DND-41 (cell line): Measurements from ENCODE around the gene ZNRF1.

Source experiments
- ATAC-seq: fragments of 200-7000 bp; cut with Tn5 transposase; 3 replicates; pipeline ENCODE4 v1.9.1; 2021; ENCODE audit warnings: low read depth; ENCODE audit not compliant: insufficient read depth
- DNase-seq: peaks from one replicate; pipeline ENCODE4 v3.0.0-alpha.2; 2020
- H2AFZ ChIP-seq: 2 replicates; pipeline ENCODE4 v1.6.0; 2012; ENCODE audit warnings: low read depth, low read length
- H3K27ac ChIP-seq: 2 replicates; pipeline ENCODE4 v1.5.1; 2012; ENCODE audit warnings: low read length, inconsistent platforms
- H3K27me3 ChIP-seq: fragments of 200-600 bp; sonication (generic); 2 replicates; pipeline ENCODE4 v1.6.0; 2012; ENCODE audit warnings: low read length, mild to moderate bottlenecking, inconsistent platforms; ENCODE audit not compliant: insufficient read depth, poor library complexity
- H3K36me3 ChIP-seq: 2 replicates; pipeline ENCODE4 v1.5.1; 2012; ENCODE audit warnings: low read length, inconsistent platforms; ENCODE audit not compliant: insufficient read depth
- H3K4me1 ChIP-seq: 2 replicates; pipeline ENCODE4 v1.5.1; 2012; ENCODE audit warnings: mild to moderate bottlenecking, low read length; ENCODE audit not compliant: insufficient read depth
- H3K4me2 ChIP-seq: 2 replicates; pipeline ENCODE4 v1.6.0; 2012; ENCODE audit warnings: mild to moderate bottlenecking, moderate library complexity, low read length, inconsistent platforms; ENCODE audit not compliant: insufficient read depth
- H3K4me3 ChIP-seq, 2 experiments: fragments of 200-600 bp in 1 of 2; shearing (Covaris generic) in 1 of 2; 2 replicates each; pipeline ENCODE4 v1.5.1; 2012 to 2016; ENCODE audit warnings: inconsistent platforms in 2 of 2, low read length in 2 of 2, mild to moderate bottlenecking in 2 of 2, low read depth in 1 of 2, moderate library complexity in 1 of 2
- H3K79me2 ChIP-seq: 2 replicates; pipeline ENCODE4 v1.6.0; 2012; ENCODE audit warnings: low read length, inconsistent platforms; ENCODE audit not compliant: insufficient read depth
- H3K9ac ChIP-seq: 2 replicates; pipeline ENCODE4 v1.6.0; 2012; ENCODE audit warnings: low read depth, mild to moderate bottlenecking, inconsistent platforms, low read length, moderate library complexity
- H3K9me3 ChIP-seq: 2 replicates; pipeline ENCODE4 v1.5.1; 2012; ENCODE audit warnings: low read length, moderate library complexity, mild to moderate bottlenecking, inconsistent platforms; ENCODE audit not compliant: insufficient read depth, severe bottlenecking
- H4K20me1 ChIP-seq: 2 replicates; pipeline ENCODE4 v1.6.0; 2012; ENCODE audit warnings: low read length; ENCODE audit not compliant: insufficient read depth
- EZH2 ChIP-seq: IDR thresholded peaks from 3 replicates; pipeline ENCODE4 v1.6.1; 2012; ENCODE audit warnings: borderline replicate concordance, low read depth, mild to moderate bottlenecking, moderate library complexity, low read length, inconsistent platforms; ENCODE audit not compliant: severe bottlenecking
- TF ChIP-seq, protein P1 (sequence below): IDR thresholded peaks from 2 replicates; pipeline ENCODE4 v1.5.1; 2012; ENCODE audit warnings: borderline replicate concordance, low read length, moderate library complexity, mild to moderate bottlenecking; ENCODE audit not compliant: poor library complexity, severe bottlenecking; ENCODE audit errors: extremely low read depth

ZNRF1 gene

GRCh38 chr16:74951206-74951605 lies 47.6 kb upstream of the ZNRF1 start:
- no peak for DNase-seq
- no peak for TF ChIP-seq EZH2
- TF ChIP-seq, protein P1, sequence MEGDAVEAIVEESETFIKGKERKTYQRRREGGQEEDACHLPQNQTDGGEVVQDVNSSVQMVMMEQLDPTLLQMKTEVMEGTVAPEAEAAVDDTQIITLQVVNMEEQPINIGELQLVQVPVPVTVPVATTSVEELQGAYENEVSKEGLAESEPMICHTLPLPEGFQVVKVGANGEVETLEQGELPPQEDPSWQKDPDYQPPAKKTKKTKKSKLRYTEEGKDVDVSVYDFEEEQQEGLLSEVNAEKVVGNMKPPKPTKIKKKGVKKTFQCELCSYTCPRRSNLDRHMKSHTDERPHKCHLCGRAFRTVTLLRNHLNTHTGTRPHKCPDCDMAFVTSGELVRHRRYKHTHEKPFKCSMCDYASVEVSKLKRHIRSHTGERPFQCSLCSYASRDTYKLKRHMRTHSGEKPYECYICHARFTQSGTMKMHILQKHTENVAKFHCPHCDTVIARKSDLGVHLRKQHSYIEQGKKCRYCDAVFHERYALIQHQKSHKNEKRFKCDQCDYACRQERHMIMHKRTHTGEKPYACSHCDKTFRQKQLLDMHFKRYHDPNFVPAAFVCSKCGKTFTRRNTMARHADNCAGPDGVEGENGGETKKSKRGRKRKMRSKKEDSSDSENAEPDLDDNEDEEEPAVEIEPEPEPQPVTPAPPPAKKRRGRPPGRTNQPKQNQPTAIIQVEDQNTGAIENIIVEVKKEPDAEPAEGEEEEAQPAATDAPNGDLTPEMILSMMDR, result no peak
- H3K9me3 ChIP-seq, result no peaks in the 10 kb centered on the region

GRCh38 chr16:74951681-74952080 lies 47.1 kb upstream of the ZNRF1 start:
- Histone ChIP-seq H3K27me3 (no peaks in the 10 kb centered on the region), H3K4me3 (no peak overlapping the region), H3K79me2 (no peaks in the 10 kb centered on the region), H3K36me3 (peaks cover 70% of the 10 kb centered on the region), H3K4me2 (no peak overlapping the region), H4K20me1 (no peaks in the 10 kb centered on the region), H3K9ac (no peak overlapping the region), H2AFZ (no peak overlapping the region), H3K4me1 (no peaks in the 10 kb centered on the region), H3K9me3 (no peaks in the 10 kb centered on the region), H3K27ac (no peak overlapping the region)
- no peak for DNase-seq
- no peak for TF ChIP-seq EZH2
- TF ChIP-seq, protein P1, result no peak
- ATAC-seq, result no peak

More at GRCh38 chr16:74951206-74951605, 47.6 kb upstream of the ZNRF1 start:
- no peaks in the 10 kb centered on the region for H4K20me1 ChIP-seq
- H3K27me3 ChIP-seq, result no peaks in the 10 kb centered on the region
- H3K79me2 ChIP-seq, result no peaks in the 10 kb centered on the region
- H3K9ac ChIP-seq, result no peak overlapping the region
- H3K27ac ChIP-seq, result no peak overlapping the region
- H3K4me1 ChIP-seq, result no peaks in the 10 kb centered on the region
- no peak for ATAC-seq
- H3K4me2 ChIP-seq, result no peak overlapping the region
- H3K36me3 ChIP-seq, result peaks cover 67% of the 10 kb centered on the region
- H2AFZ ChIP-seq, result no peak overlapping the region
- no peak overlapping the region for H3K4me3 ChIP-seq

GRCh38 chr16:74954763-74955162 lies 44.1 kb upstream of the ZNRF1 start:
- Histone ChIP-seq H3K36me3 (peaks cover 69% of the 10 kb centered on the region), H3K27me3 (no peaks in the 10 kb centered on the region)

More at GRCh38 chr16:74954763-74955162, 44.1 kb upstream of the ZNRF1 start:
- H3K79me2 ChIP-seq, result no peaks in the 10 kb centered on the region
- no peak for ATAC-seq
- H3K4me3 ChIP-seq, result no peak overlapping the region
- no peaks in the 10 kb centered on the region for H3K9me3 ChIP-seq
- TF ChIP-seq EZH2, result no peak
- TF ChIP-seq, protein P1, result no peak
- H3K4me1 ChIP-seq, result no peaks in the 10 kb centered on the region
- H4K20me1 ChIP-seq, result no peaks in the 10 kb centered on the region
- DNase-seq, result no peak
- H3K27ac ChIP-seq, result no peak overlapping the region
- no peak overlapping the region for H3K9ac ChIP-seq
- H3K4me2 ChIP-seq, result no peak overlapping the region
- H2AFZ ChIP-seq, result no peak overlapping the region
